Progenitor cell of endocrine pancreas (in vitro differentiated cells): Measurements from ENCODE around the gene SIPA1. TPM values are rescaled to one million over a fixed set of nuclear protein-coding genes. Genes with fewer than 3 reads are reported as not detected.

Experiments
- DNase-seq: peaks from one replicate; pipeline ENCODE4 v3.0.0; 2021; ENCODE audit warnings: low spot score; ENCODE audit not compliant: unreplicated experiment
- H3K27ac Mint-ChIP-seq: 2 replicates; pipeline ENCODE4 v1.8.0; 2021; ENCODE audit warnings: mild to moderate bottlenecking, moderate library complexity, mixed read lengths
- H3K27me3 Mint-ChIP-seq: 2 replicates; pipeline ENCODE4 v1.8.0; 2021; ENCODE audit warnings: mixed read lengths
- H3K36me3 Mint-ChIP-seq: 2 replicates; pipeline ENCODE4 v1.8.0; 2022; ENCODE audit warnings: mixed read lengths; ENCODE audit not compliant: insufficient read depth
- H3K4me1 Mint-ChIP-seq: 2 replicates; pipeline ENCODE4 v1.8.0; 2021; ENCODE audit warnings: low read depth, mixed read lengths
- H3K4me3 Mint-ChIP-seq: 2 replicates; pipeline ENCODE4 v1.8.0; 2021; ENCODE audit warnings: low read depth, mild to moderate bottlenecking, moderate library complexity, mixed read lengths
- H3K9me3 Mint-ChIP-seq: 2 replicates; pipeline ENCODE4 v1.8.0; 2021; ENCODE audit warnings: low read depth, mixed read lengths
- total RNA-seq: library from RNA; stranded (reverse); gene quantifications from 2 replicates; pipeline ENCODE4 v1.2.1, GENCODE V29; 2021
- TF ChIP-seq, protein P1 (sequence below): fragments of 200-600 bp; sonication (generic); IDR thresholded peaks from one replicate; pipeline ENCODE4 v1.5.0; 2021; ENCODE audit warnings: antibody characterized with exemption, mild to moderate bottlenecking; ENCODE audit not compliant: unreplicated experiment

SIPA1 gene
- total RNA-seq, 1 donor from 2014 or later = 19.5 TPM

DNA sequence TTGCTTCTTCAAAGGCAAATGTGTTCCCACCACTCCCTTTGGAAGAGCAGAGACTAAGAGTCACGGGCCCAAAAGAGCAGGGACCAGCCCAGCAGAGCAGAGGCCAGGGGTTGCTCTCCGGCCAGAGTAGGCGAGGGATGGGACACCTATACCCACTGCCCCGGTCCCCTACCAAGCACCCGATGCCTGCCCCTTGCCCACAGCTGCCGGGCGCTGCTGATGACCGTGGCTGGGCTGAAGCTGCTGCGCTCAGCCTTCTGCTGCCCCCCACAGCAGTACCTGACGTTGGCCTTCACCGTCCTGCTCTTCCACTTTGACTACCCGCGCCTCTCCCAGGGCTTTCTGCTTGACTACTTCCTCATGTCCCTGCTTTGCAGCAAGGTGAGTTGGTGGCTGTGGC is 10.7 kb upstream of the SIPA1 start:
- Mint-ChIP-seq H3K4me1 (no peaks in the 10 kb centered on the region), H3K36me3 (peaks cover 6% of the 10 kb centered on the region), H3K9me3 (no peaks in the 10 kb centered on the region), H3K4me3 (no peak overlapping the region), H3K27ac (no peak overlapping the region), H3K27me3 (no peaks in the 10 kb centered on the region)
- TF ChIP-seq, protein P1, sequence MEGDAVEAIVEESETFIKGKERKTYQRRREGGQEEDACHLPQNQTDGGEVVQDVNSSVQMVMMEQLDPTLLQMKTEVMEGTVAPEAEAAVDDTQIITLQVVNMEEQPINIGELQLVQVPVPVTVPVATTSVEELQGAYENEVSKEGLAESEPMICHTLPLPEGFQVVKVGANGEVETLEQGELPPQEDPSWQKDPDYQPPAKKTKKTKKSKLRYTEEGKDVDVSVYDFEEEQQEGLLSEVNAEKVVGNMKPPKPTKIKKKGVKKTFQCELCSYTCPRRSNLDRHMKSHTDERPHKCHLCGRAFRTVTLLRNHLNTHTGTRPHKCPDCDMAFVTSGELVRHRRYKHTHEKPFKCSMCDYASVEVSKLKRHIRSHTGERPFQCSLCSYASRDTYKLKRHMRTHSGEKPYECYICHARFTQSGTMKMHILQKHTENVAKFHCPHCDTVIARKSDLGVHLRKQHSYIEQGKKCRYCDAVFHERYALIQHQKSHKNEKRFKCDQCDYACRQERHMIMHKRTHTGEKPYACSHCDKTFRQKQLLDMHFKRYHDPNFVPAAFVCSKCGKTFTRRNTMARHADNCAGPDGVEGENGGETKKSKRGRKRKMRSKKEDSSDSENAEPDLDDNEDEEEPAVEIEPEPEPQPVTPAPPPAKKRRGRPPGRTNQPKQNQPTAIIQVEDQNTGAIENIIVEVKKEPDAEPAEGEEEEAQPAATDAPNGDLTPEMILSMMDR = no peak
- no peak for DNase-seq

DNA sequence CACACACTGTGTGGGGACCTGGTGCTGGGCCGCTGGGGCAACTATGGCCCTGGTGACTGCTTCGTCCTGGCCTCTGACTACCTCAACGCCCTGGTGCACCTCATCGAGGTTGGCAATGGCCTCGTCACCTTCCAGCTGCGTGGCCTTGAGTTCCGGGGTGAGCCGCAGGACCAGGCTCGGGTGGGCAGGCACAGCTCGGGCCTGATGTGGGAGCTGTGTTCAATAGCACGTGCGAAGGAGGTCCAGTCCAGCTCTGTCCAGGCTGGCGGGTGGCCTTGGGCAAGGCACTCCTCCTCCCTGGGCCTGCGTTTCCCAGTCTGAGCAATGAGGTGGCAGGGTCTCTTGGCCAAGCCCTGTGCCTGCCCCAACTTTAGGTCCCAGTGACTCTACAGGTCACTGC is 8.3 kb upstream of the SIPA1 start:
- H3K4me1 Mint-ChIP-seq = no peaks in the 10 kb centered on the region
- H3K9me3 Mint-ChIP-seq = no peaks in the 10 kb centered on the region
- no peak for DNase-seq
- H3K27me3 Mint-ChIP-seq = no peaks in the 10 kb centered on the region
- no peak overlapping the region for H3K27ac Mint-ChIP-seq
- no peak overlapping the region for H3K4me3 Mint-ChIP-seq
- TF ChIP-seq, protein P1 = no peak
- H3K36me3 Mint-ChIP-seq = peaks cover 5% of the 10 kb centered on the region

DNA sequence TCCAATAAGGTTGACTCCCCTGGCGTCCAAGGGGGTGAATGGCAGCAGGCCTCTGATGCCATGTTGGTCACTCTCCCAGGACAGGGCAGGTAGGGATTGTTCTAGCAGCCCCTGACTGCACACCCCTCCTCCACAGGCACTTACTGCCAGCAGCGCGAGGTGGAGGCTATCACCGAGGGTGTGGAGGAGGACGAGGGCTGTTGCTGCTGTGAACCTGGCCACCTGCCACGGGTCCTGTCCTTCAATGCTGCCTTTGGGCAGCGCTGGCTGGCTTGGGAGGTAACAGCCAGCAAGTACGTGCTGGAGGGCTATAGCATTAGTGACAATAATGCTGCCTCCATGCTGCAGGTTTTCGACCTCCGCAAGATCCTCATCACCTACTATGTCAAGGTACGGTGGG is 7.7 kb upstream of the SIPA1 start:
- H3K27ac Mint-ChIP-seq = no peak overlapping the region
- DNase-seq = no peak
- TF ChIP-seq, protein P1 = no peak
- no peaks in the 10 kb centered on the region for H3K9me3 Mint-ChIP-seq
- peaks cover 5% of the 10 kb centered on the region for H3K36me3 Mint-ChIP-seq
- no peak overlapping the region for H3K4me3 Mint-ChIP-seq
- no peaks in the 10 kb centered on the region for H3K4me1 Mint-ChIP-seq
- H3K27me3 Mint-ChIP-seq = no peaks in the 10 kb centered on the region

DNA sequence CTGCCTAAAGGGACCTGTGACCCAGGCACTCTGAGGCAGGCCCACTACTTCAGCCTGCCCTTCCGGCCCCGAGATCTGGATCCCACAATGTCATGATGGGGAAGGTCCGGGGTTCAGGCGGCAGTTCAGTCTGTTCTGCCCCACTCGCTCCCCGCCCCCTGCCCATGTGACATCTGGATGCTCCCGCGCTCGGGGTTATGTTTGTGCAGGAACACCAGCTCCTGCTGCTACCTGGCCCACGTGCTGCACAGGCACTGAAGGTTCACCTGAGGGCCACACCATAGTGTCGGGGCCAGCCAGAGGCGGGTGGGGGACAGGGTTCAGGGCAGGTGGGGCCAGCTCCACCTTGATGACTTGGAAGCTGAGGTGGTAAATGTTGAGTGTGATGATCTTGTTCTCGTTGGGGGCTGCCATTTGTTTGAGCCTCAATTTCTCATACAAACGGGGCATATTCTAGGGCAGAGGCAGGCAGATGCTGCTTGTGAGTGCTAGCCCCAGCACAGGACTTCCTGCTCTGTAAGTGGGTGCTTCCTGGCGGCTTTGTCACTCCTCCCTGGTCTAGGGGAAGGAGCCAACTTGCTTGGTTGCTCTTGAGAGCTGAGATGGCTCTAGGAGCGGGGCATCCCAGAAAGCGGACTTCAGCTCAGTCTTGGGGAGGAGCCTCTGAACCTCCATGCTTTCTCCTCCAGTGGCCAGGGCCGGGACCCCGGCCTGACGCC is 4.4 kb upstream of the SIPA1 start:
- TF ChIP-seq, protein P1 = no peak
- Mint-ChIP-seq H3K27me3 (no peaks in the 10 kb centered on the region), H3K4me3 (no peak overlapping the region), H3K27ac (no peak overlapping the region), H3K9me3 (no peaks in the 10 kb centered on the region), H3K4me1 (peaks cover 3% of the 10 kb centered on the region), H3K36me3 (peaks cover 4% of the 10 kb centered on the region)
- DNase-seq = no peak

GRCh38 chr11:65634109-65634436 is 3.8 kb upstream of the SIPA1 start:
- Mint-ChIP-seq H3K9me3 (no peaks in the 10 kb centered on the region), H3K4me1 (peaks cover 6% of the 10 kb centered on the region), H3K27me3 (no peaks in the 10 kb centered on the region), H3K4me3 (no peak overlapping the region), H3K27ac (no peak overlapping the region), H3K36me3 (peaks cover 4% of the 10 kb centered on the region)
- TF ChIP-seq, protein P1 = no peak
- DNase-seq = no peak
